ENCODE data around the gene TAOK2.

Gene TAOK2

GRCh38 chr16:29999605-30000004 lies 25.9 kb downstream of the TAOK2 start:
- H3K27me3 ChIP-seq (ENCODE audit: control insufficient read depth, insufficient read depth, low read length), result no peaks in the 10 kb centered on the region
- peaks cover 10% of the 10 kb centered on the region; the same call in 1 of the 2 replicates for H3K4me1 ChIP-seq (ENCODE audit: control insufficient read depth, insufficient read depth, low read length)
- no peak overlapping the region for H3K9ac ChIP-seq (ENCODE audit: low read depth, low read length)
- peaks cover 26% of the 10 kb centered on the region for H3K36me3 ChIP-seq (ENCODE audit: control insufficient read depth, insufficient read depth, low read length)
- no peaks in the 10 kb centered on the region for H3K9me3 ChIP-seq (ENCODE audit: control insufficient read depth, insufficient read depth, low read length)
- no peak overlapping the region for H3K27ac ChIP-seq (ENCODE audit: low read depth, low read length)
- H3K4me3 ChIP-seq (ENCODE audit: low read depth, low read length), result no peak overlapping the region

- Histone ChIP-seq H3K27me3 (ENCODE audit: control insufficient read depth, insufficient read depth, low read length) (no peaks in the 10 kb centered on the region), H3K36me3 (ENCODE audit: control insufficient read depth, insufficient read depth, low read length) (peaks cover 26% of the 10 kb centered on the region), H3K9me3 (ENCODE audit: control insufficient read depth, insufficient read depth, low read length) (no peaks in the 10 kb centered on the region), H3K4me3 (ENCODE audit: low read depth, low read length) (peak overlapping the region; percentile 40; the same call in 1 of the 2 replicates), H3K4me1 (ENCODE audit: control insufficient read depth, insufficient read depth, low read length) (peaks cover 8% of the 10 kb centered on the region; the same call in 1 of the 2 replicates), H3K27ac (ENCODE audit: low read depth, low read length) (peak overlapping the region; percentile 20), H3K9ac (ENCODE audit: low read depth, low read length) (no peak overlapping the region)
These were observed 27.3 kb downstream of the TAOK2 start for GRCh38 chr16:30000735-30001631.

- no peak overlapping the region for H3K4me3 ChIP-seq (ENCODE audit: low read depth, low read length)
- no peaks in the 10 kb centered on the region for H3K27me3 ChIP-seq (ENCODE audit: control insufficient read depth, insufficient read depth, low read length)
- H3K4me1 ChIP-seq (ENCODE audit: control insufficient read depth, insufficient read depth, low read length), result peaks cover 8% of the 10 kb centered on the region; the same call in 1 of the 2 replicates
- H3K9me3 ChIP-seq (ENCODE audit: control insufficient read depth, insufficient read depth, low read length), result no peaks in the 10 kb centered on the region
- no peak overlapping the region for H3K9ac ChIP-seq (ENCODE audit: low read depth, low read length)
- peaks cover 29% of the 10 kb centered on the region for H3K36me3 ChIP-seq (ENCODE audit: control insufficient read depth, insufficient read depth, low read length)
- H3K27ac ChIP-seq (ENCODE audit: low read depth, low read length), result no peak overlapping the region
These were observed 29.1 kb downstream of the TAOK2 start for GRCh38 chr16:30002614-30003346.

GRCh38 chr16:30003670-30004423 lies 30.2 kb downstream of the TAOK2 start:
- peaks cover 24% of the 10 kb centered on the region for H3K36me3 ChIP-seq (ENCODE audit: control insufficient read depth, insufficient read depth, low read length)
- H3K27ac ChIP-seq (ENCODE audit: low read depth, low read length), result no peak overlapping the region
- peaks cover 8% of the 10 kb centered on the region; the same call in 1 of the 2 replicates for H3K4me1 ChIP-seq (ENCODE audit: control insufficient read depth, insufficient read depth, low read length)
- H3K4me3 ChIP-seq (ENCODE audit: low read depth, low read length), result no peak overlapping the region
- no peak overlapping the region for H3K9ac ChIP-seq (ENCODE audit: low read depth, low read length)
- no peaks in the 10 kb centered on the region for H3K9me3 ChIP-seq (ENCODE audit: control insufficient read depth, insufficient read depth, low read length)
- no peaks in the 10 kb centered on the region for H3K27me3 ChIP-seq (ENCODE audit: control insufficient read depth, insufficient read depth, low read length)

- Histone ChIP-seq H3K9ac (ENCODE audit: low read depth, low read length) (peak overlapping the region; percentile 18; the same call in 1 of the 2 replicates), H3K4me3 (ENCODE audit: low read depth, low read length) (no peak overlapping the region), H3K27ac (ENCODE audit: low read depth, low read length) (no peak overlapping the region), H3K4me1 (ENCODE audit: control insufficient read depth, insufficient read depth, low read length) (peaks cover 8% of the 10 kb centered on the region; the same call in 1 of the 2 replicates), H3K36me3 (ENCODE audit: control insufficient read depth, insufficient read depth, low read length) (peaks cover 24% of the 10 kb centered on the region), H3K9me3 (ENCODE audit: control insufficient read depth, insufficient read depth, low read length) (no peaks in the 10 kb centered on the region), H3K27me3 (ENCODE audit: control insufficient read depth, insufficient read depth, low read length) (0 out of 2 replicates have a peak, but pooled peaks cover 2% of the 10 kb centered on the region)
These were observed 30.7 kb downstream of the TAOK2 start for GRCh38 chr16:30004424-30004776.

- H3K36me3 ChIP-seq (ENCODE audit: control insufficient read depth, insufficient read depth, low read length), result peaks cover 24% of the 10 kb centered on the region
- 0 out of 2 replicates have a peak, but pooled peaks cover 3% of the 10 kb centered on the region for H3K27me3 ChIP-seq (ENCODE audit: control insufficient read depth, insufficient read depth, low read length)
- H3K4me3 ChIP-seq (ENCODE audit: low read depth, low read length), result no peak overlapping the region
- peaks cover 8% of the 10 kb centered on the region; the same call in 1 of the 2 replicates for H3K4me1 ChIP-seq (ENCODE audit: control insufficient read depth, insufficient read depth, low read length)
- H3K27ac ChIP-seq (ENCODE audit: low read depth, low read length), result no peak overlapping the region
- no peaks in the 10 kb centered on the region for H3K9me3 ChIP-seq (ENCODE audit: control insufficient read depth, insufficient read depth, low read length)
- H3K9ac ChIP-seq (ENCODE audit: low read depth, low read length), result peak overlapping the region; percentile 18; the same call in 1 of the 2 replicates
These were observed 31.2 kb downstream of the TAOK2 start for GRCh38 chr16:30004811-30005242.

- Histone ChIP-seq H3K9me3 (ENCODE audit: control insufficient read depth, insufficient read depth, low read length) (no peaks in the 10 kb centered on the region), H3K4me1 (ENCODE audit: control insufficient read depth, insufficient read depth, low read length) (peaks cover 6% of the 10 kb centered on the region; the same call in 1 of the 2 replicates), H3K4me3 (ENCODE audit: low read depth, low read length) (no peak overlapping the region), H3K9ac (ENCODE audit: low read depth, low read length) (no peak overlapping the region), H3K27ac (ENCODE audit: low read depth, low read length) (no peak overlapping the region), H3K36me3 (ENCODE audit: control insufficient read depth, insufficient read depth, low read length) (peaks cover 24% of the 10 kb centered on the region), H3K27me3 (ENCODE audit: control insufficient read depth, insufficient read depth, low read length) (peaks cover 9% of the 10 kb centered on the region)
These were observed 31.9 kb downstream of the TAOK2 start for GRCh38 chr16:30005341-30006094.

- Histone ChIP-seq H3K36me3 (ENCODE audit: control insufficient read depth, insufficient read depth, low read length) (peaks cover 24% of the 10 kb centered on the region), H3K4me3 (ENCODE audit: low read depth, low read length) (no peak overlapping the region), H3K4me1 (ENCODE audit: control insufficient read depth, insufficient read depth, low read length) (peaks cover under 1% of the 10 kb centered on the region; the same call in 1 of the 2 replicates), H3K27me3 (ENCODE audit: control insufficient read depth, insufficient read depth, low read length) (peaks cover 11% of the 10 kb centered on the region), H3K9me3 (ENCODE audit: control insufficient read depth, insufficient read depth, low read length) (no peaks in the 10 kb centered on the region), H3K27ac (ENCODE audit: low read depth, low read length) (no peak overlapping the region), H3K9ac (ENCODE audit: low read depth, low read length) (no peak overlapping the region)
These were observed 32.4 kb downstream of the TAOK2 start for GRCh38 chr16:30006095-30006473.

- Histone ChIP-seq H3K27me3 (ENCODE audit: control insufficient read depth, insufficient read depth, low read length) (peaks cover 15% of the 10 kb centered on the region), H3K4me3 (ENCODE audit: low read depth, low read length) (no peak overlapping the region), H3K27ac (ENCODE audit: low read depth, low read length) (no peak overlapping the region), H3K4me1 (ENCODE audit: control insufficient read depth, insufficient read depth, low read length) (no peaks in the 10 kb centered on the region; the same call in 1 of the 2 replicates), H3K9ac (ENCODE audit: low read depth, low read length) (no peak overlapping the region), H3K9me3 (ENCODE audit: control insufficient read depth, insufficient read depth, low read length) (no peaks in the 10 kb centered on the region), H3K36me3 (ENCODE audit: control insufficient read depth, insufficient read depth, low read length) (peaks cover 23% of the 10 kb centered on the region)
These were observed 33.1 kb downstream of the TAOK2 start for GRCh38 chr16:30006659-30007377.

Measured in HUES48 (cell line).